Hematopoietic multipotent progenitor cell (in vitro differentiated cells): ENCODE measurements around the gene PLEKHN1. TPM values are rescaled to one million over a fixed set of nuclear protein-coding genes. Genes with fewer than 3 reads are reported as not detected.
"Not testable (repeated sequence)": the region's sequence is repeated elsewhere in the genome, so short reads cannot be mapped to it uniquely, and the experiment has no call there.

Experiments used
- DNase-seq, 3 donors: peaks; one replicate each; pipeline ENCODE4 v3.0.0-alpha.2; 2011 to 2015; ENCODE audit warnings: low read depth in 2 of 3, low spot score in 2 of 3
- total RNA-seq: library from RNA; depleted of rRNA; stranded (reverse); fragments of >200 nt; gene quantifications from one replicate; pipeline ENCODE4 v1.2.3, GENCODE V29; 2012

The PLEKHN1 gene
- total RNA-seq, 1 donor = 0.54 TPM

DNA sequence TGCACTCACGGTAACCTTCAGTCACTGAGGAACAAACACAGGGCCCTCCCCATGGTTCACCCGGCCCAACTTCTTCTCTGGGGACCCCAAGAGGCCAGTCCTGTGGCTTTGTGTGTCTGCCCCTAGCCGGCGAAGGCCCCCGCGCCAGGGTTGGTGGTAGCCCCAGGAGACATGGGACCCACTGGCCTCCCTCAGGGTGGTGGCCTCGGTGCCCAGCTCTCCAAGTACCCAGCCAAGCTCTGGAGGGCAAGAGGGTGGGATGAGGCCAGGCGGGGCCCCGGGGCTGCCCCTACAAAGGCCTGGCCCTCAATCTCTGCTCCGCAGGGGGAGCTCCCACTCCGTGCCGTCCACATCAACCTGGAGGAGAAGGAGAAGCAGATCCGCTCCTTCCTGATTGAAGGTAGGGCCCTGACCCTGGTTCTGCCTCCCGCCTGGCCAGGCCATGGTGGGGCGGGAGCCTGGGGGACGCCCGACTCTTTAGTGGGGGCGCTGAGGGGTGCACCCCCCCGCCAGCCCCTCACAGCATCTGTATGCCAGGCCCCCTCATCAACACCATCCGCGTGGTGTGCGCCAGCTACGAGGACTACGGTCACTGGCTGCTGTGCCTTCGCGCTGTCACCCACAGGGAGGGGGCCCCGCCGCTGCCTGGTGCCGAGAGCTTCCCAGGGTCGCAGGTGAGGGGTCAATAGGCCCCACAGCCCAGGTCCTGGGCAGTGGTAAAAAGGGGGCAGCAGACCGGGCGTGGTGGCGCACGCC, 5.6 kb downstream of the PLEKHN1 start:
- no peak for DNase-seq

DNA sequence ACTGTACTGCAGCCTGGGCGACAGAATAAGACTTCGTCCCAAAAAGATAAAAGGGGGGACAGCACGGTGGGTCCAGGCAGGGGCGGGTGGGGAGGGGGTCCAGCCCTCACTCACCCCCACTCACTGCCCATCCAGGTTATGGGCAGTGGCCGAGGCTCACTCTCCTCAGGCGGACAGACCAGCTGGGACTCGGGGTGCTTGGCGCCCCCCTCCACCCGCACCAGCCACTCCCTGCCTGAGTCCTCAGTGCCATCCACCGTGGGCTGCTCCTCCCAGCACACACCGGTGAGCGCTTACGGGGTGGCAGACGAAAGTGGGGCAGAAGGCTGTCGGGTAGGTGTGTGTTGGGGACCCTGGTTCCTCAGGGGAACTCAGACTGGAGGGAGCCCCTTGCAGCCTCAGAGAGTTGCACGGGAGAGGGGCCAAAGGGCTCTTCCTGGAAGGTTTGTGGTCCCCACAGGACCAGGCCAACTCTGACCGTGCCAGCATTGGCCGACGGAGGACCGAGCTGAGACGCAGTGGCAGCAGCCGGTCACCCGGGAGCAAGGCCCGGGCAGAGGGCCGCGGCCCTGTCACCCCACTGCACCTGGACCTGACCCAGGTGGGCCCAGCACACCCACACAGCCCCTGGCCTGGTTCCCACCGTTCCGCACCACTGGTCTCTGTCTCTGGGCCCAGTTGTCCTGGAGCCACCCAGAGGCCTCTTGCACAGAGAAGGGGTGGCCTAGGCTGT, 6.6 kb downstream of the PLEKHN1 start:
- DNase-seq = no peak

- DNase-seq = no peak
These were observed 7.4 kb downstream of the PLEKHN1 start for GRCh38 chr1:973459-974292.

DNA sequence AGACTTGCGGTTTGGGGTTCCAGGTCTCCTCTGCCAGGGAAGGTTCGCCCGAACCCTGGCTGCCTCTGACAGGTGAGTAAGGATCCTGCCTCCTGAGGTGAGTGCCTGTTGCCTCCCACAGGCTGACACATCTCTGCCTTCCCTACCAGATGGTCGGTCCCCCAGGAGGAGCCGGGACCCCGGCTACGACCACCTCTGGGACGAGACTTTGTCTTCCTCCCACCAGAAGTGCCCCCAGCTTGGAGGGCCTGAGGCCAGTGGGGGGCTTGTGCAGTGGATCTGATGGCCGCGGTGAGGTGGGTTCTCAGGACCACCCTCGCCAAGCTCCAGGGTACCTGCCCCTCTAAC, 8.0 kb downstream of the PLEKHN1 start:
- DNase-seq = no peak

DNA sequence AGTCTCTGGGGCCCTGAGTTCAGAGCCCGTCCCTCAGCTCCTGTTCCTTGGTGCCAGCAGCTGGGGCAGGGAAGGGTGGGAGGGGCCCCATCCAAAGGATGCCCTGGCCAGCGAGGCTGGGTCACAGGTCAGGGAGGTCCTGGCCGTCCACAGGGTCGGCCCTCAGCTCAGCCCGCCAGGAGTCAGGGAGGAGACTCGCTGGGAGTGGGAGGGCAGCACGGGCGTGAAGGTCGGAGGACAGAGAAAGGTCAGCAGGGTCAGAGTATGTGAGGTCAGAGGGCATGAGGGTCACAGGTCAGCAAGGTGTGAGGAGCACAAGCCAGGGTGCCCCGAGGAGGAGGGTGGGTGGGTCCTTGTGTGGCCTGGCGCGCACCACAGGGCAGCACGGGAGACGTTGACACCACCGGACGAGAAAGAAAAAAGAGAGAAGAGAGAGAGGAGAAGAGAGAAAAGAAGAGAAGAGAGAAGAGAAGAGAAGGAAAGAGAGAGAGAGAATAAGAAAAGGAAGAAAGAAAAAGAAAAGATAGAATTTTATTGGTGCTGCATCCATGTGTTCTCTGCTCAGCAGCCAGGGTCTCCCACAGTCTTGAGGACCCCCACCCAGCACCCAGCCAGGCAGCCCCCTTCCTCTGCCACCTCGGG, 8.5 kb downstream of the PLEKHN1 start:
- DNase-seq = no peak

- DNase-seq = no peak
These were observed 9.1 kb downstream of the PLEKHN1 start for GRCh38 chr1:975365-975764.

DNA sequence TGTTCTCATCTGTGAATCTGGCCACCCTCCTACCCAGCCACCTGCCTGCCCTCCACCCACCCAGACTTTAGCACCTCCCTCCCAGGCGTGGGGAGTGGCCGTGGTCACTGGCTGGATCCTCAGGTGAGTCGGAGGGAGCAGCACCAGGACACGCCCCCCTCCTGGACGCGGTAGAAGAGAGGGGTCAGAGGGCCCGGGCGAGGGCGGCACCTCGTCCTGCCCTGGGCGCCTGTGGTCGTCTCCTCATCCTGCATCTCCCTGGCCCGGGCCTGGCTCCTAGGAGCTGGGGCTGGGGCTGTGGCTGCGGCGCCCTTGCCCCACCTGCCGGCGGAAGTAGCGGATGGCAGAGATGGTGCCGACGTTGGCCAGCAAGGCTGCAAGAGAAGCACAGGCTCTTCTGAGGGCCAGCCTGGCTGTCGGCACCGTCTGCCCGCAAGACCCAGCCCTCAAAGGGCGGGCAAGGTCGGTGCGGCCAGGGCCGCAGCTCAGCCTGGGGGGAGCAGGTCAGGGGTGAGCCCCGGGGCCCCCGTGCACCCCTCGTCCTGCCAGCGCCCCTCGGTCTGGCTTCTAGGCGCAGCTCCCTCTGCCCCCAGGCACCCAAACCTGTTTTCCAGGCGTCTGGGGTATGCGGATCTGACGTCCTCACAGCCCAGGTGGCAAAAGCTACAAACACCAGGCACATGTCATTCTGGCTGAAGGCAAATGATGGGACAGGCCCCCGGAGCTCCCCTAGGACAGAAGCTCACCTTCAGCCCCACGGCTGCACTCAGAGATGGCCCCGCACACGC, 9.8 kb downstream of the PLEKHN1 start:
- peak in 2 of 3 donors; percentile 57 to 59 for DNase-seq

GRCh38 chr1:976791-977190, 10.5 kb downstream of the PLEKHN1 start:
- DNase-seq = not testable (repeated sequence)

DNA sequence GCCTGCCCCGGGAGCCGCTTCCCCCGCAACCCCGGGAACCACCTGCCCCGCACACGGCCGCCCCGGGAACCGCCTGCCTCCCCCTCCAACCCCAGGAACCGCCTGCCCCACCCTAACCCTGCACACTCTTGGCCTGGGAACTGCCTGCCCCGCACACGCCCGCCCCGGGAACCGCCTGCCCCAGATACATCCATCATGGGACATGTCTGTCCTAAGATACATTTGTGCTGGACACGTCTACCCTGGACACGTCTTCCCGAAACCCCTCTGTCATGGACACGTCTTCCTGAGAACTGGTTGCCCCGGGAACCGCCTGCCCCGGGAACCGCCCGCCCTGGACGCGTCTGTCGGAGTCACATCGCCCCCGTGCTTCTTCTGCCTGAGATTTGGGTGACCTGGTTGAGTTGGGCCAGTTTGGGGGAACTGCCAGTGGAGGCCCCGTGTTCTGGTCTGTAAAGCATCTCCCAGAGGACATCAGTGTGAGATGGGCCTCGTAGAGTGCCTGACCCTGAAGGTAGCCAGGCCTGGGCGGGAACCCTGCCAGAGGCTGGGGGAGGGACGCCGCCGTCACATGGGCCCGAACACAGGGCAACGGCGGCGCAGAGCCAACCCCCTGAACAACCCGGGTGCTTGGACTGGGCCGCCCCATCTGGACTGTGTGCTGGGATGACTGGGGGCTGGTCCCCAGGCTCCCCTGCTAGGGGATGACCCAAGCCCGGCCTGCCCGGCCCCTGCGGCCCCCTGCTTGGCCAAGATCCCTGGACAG, 12.0 kb downstream of the PLEKHN1 start:
- no peak for DNase-seq

DNA sequence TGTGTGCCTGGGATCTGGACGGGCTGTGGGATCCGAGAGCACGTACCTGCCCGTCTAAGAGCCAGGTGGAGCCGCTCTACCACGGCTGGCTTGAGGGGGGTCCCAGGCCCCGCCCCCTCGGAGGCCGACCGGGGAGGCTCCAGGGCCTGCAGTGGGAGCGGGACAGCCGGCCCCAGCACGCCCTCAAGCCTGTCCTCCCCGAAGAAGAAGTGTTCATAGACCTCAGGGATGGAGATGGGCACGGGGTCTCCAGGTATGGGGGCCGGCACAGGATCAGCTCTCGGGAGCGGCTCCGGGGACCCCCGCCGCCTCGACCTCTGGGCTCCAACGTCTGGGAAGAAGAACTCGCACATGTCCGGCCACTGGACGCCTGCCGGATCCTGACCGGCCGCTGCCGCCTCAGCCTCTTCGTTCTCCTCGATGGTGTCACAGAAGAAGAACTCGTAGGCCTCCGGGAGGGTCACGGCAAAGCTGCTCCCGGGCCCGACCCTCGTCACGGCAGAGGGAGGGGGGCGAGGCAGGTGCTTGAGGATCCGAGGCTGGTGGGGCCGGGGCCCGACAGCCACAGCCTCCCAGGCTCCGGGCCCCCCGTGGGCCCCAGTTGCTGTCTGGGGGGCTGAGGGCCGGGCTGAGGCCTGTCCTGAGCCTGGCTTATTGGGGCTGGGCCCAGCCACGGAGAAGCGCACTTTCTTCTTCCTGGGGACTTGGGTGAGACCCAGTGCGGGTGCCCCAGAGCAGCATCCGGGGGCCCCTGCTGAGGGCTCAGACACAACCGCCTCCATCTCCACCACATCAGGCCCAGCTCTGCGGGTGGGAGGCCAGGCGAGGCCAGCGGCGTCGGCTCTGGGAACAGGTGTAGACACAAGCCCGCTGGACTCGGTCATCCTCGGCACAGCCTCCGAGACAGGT, 12.8 kb downstream of the PLEKHN1 start:
- DNase-seq = no peak

DNA sequence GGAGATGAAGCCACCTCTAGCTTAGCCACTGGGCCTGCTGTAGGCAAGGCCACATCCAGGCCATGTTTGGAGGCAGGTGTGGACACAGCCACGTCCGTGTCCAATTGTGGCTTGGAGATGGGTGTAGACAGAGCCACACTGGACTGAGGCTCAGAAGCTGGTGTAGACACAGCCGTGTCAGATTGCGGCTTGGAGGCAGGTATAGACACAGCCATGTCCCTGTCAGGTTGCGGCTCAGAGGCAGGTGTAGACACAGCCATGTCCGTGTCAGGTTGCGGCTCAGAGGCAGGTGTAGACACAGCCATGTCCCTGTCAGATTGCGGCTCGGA, 13.4 kb downstream of the PLEKHN1 start:
- DNase-seq = no peak

DNA sequence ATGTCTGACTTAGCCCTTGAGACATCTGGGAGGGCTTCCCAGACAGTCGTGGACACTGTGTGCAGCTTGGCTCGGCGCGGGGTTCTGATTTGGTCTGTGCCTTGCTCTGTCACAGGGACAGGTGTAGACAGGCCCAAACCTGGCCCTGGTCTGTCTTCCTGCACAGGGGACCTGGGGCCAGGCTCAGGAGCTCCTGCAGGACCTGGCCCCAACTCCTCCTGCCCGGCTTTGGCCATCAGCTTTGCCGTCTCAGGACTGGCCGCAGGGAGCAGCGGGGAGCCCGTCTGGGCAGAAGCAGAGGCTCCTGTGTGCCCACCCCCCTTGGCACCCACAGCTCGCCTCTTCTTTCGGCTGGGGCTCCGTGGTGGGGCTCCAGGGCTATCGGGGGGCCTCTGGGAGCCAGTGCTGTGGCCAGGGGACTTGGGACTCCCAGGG, 13.9 kb downstream of the PLEKHN1 start:
- no peak for DNase-seq

- no peak for DNase-seq
These were observed 14.5 kb downstream of the PLEKHN1 start for GRCh38 chr1:980602-981395.

GRCh38 chr1:981491-981954, 15.2 kb downstream of the PLEKHN1 start:
- DNase-seq = no peak

DNA sequence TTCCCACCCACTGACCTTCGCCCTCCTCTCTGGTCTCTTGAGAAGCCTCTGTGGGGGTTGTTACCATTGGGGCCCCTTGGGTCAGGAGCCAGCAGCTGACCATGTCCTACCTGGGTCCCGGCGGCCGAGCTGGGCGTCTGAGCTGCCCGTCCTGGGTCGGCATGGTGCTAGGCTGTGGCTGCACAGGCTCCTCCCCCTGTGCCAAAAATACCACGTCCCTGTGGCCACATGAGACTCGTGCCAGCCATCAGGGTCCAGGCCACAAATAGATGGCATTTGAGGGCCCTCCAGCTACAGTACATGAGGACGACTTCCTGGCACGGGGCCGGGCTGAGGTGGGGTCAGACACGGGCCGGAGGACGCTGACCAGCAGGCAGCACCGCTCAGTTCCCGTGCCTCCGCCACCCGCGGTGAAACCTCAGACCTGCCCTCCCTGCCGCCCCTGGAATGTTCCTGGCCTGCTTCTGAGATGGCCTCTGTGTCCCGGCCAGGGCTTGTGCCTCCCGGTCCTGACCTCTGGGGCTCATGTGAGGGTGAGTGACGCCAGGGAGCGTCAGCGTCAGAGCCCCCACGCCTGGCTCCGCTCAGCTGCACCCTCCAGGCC, 15.8 kb downstream of the PLEKHN1 start, which contains the start of gene PERM1:
Gene PERM1, minus strand, starts transcription at position 139 of the 604 bp plus-strand sequence. CDS start 1,064 bp downstream, outside the sequence.
- no peak for DNase-seq

- no peak for DNase-seq
These were observed 16.6 kb downstream of the PLEKHN1 start for GRCh38 chr1:982765-983436.
